Natural killer cell (primary cell): Measurements from ENCODE around the gene TBX6. TPM values are rescaled to one million over a fixed set of nuclear protein-coding genes. Genes with fewer than 3 reads are reported as not detected.

Experiments
- ATAC-seq, 3 donors: fragments of 150-1000 bp in 2 of 3; fragments of 200-7000 bp in 1 of 3; cut with Tn5 transposase; 1 replicate in 1 of 3; 2 replicates in 2 of 3; pipeline ENCODE4 v1.10.0; 2021; ENCODE audit warnings: mild to moderate bottlenecking in 2 of 3, moderate library complexity in 2 of 3
- DNase-seq, 2 donors: peaks; one replicate each; pipeline versions ENCODE4 v3.0.0 to v3.0.0-alpha.2; 2013 to 2021; ENCODE audit warnings: mixed read lengths in 1 of 2
- H3K27ac ChIP-seq: one replicate; pipeline ENCODE4 v1.5.1; 2013; ENCODE audit warnings: mild to moderate bottlenecking, low read length
- H3K27me3 ChIP-seq: one replicate; pipeline ENCODE4 v1.6.1; 2013; ENCODE audit warnings: low read length; ENCODE audit not compliant: control insufficient read depth, insufficient read depth
- H3K36me3 ChIP-seq: one replicate; pipeline ENCODE4 v1.6.1; 2013; ENCODE audit warnings: low read length; ENCODE audit not compliant: control insufficient read depth, insufficient read depth
- H3K4me1 ChIP-seq: one replicate; pipeline ENCODE4 v1.6.1; 2013; ENCODE audit warnings: low read length; ENCODE audit not compliant: control insufficient read depth, insufficient read depth
- H3K4me3 ChIP-seq: one replicate; pipeline ENCODE4 v1.5.1; 2013; ENCODE audit warnings: low read length
- H3K9me3 ChIP-seq: one replicate; pipeline ENCODE4 v1.6.1; 2013; ENCODE audit warnings: low read length; ENCODE audit not compliant: control insufficient read depth, insufficient read depth
- H3K27ac Mint-ChIP-seq, 2 donors: one replicate each; pipeline ENCODE4 v1.8.0; 2022; ENCODE audit warnings: mild to moderate bottlenecking in 2 of 2, mixed read lengths in 2 of 2, moderate library complexity in 1 of 2
- H3K27me3 Mint-ChIP-seq, 2 donors: one replicate each; pipeline ENCODE4 v1.8.0; 2022; ENCODE audit warnings: low read depth in 2 of 2, mixed read lengths in 2 of 2
- H3K36me3 Mint-ChIP-seq: one replicate; pipeline ENCODE4 v1.8.0; 2022; ENCODE audit warnings: mixed read lengths
- H3K4me1 Mint-ChIP-seq, 2 donors: one replicate each; pipeline ENCODE4 v1.8.0; 2022; ENCODE audit warnings: mixed read lengths in 2 of 2
- H3K4me3 Mint-ChIP-seq: one replicate; pipeline ENCODE4 v1.8.0; 2022; ENCODE audit warnings: mild to moderate bottlenecking, moderate library complexity, mixed read lengths
- H3K9me3 Mint-ChIP-seq, 2 donors: one replicate each; pipeline ENCODE4 v1.8.0; 2022; ENCODE audit warnings: mixed read lengths in 2 of 2
- CTCF ChIP-seq: fragments of 200-600 bp; IDR thresholded peaks from one replicate; pipeline ENCODE4 v1.8.0; 2022; ENCODE audit warnings: antibody characterized with exemption
- WGBS: methylation state at CpG from one replicate; pipeline ENCODE4 v1.1.7; 2013; ENCODE audit warnings: missing lambda C conversion rate; ENCODE audit not compliant: insufficient coverage; 5-methylcytosine and 5-hydroxymethylcytosine counted together
- intact Hi-C: fragments of 100-400 bp; cut with micrococcal nuclease; formaldehyde crosslinking; loops from one replicate; pipeline ENCODE4 v1.14.2; 2022
- total RNA-seq, 4 donors: library from RNA; stranded (reverse); fragments of 120-200 nt in 1 of 4; gene quantifications; one replicate each; pipeline versions ENCODE4 v1.2.3 to v1.2.4, GENCODE V29; 2013 to 2022

The TBX6 gene
- total RNA-seq, 3 donors from 2014 or later (not counting 1 experiment from before 2014, with no cell fraction given) = 0.91 to 1.1 (median 0.98) TPM

- H3K4me1 Mint-ChIP-seq = peaks cover 22 to 47% of the 10 kb centered on the region in 2 donors
- intact Hi-C loops = loop anchor here (1.0 kb wide), 1 partner anchor 10 kb away; the partner anchor contains the start of gene ALDOA
- peaks cover 37% of the 10 kb centered on the region for H3K4me1 ChIP-seq
- DNase-seq = peak; percentile 91 to 94
- peak within 1 kb of the TSS; percentile 89 for H3K4me3 ChIP-seq
- peak within 1 kb of the TSS; percentile 83 for H3K27ac ChIP-seq
- no peaks in the 10 kb centered on the region for H3K27me3 Mint-ChIP-seq
- ATAC-seq = peak; percentile 87 to 92 (median 89)
- no peaks in the 10 kb centered on the region for H3K9me3 Mint-ChIP-seq
- H3K27me3 ChIP-seq = no peaks in the 10 kb centered on the region
- TF ChIP-seq CTCF = no peak
- peak within 1 kb of the TSS; percentile 94 to 95 for H3K27ac Mint-ChIP-seq
- H3K36me3 Mint-ChIP-seq = no peaks in the 10 kb centered on the region
- H3K36me3 ChIP-seq = peaks cover 37% of the 10 kb centered on the region
- WGBS = under 1% methylated on average over 66 of the region's 67 CpGs
- peak within 1 kb of the TSS; percentile 98 for H3K4me3 Mint-ChIP-seq
- H3K9me3 ChIP-seq = no peaks in the 10 kb centered on the region
Measured at GRCh38 chr16:30075503-30076275, 16.0 kb downstream of the TBX6 start, which contains the start of gene PPP4C. Gene PPP4C (plus strand): TSS chr16:30075994. CDS start chr16:30076378, 384 bp downstream.

GRCh38 chr16:30070490-30070889 is 21.2 kb downstream of the TBX6 start:
- H3K27me3 Mint-ChIP-seq = no peaks in the 10 kb centered on the region
- H3K36me3 ChIP-seq = peaks cover 50% of the 10 kb centered on the region
- H3K9me3 ChIP-seq = no peaks in the 10 kb centered on the region
- intact Hi-C loops = no loop called here
- H3K4me1 Mint-ChIP-seq = peaks cover 25 to 50% of the 10 kb centered on the region in 2 donors
- H3K4me1 ChIP-seq = peaks cover 36% of the 10 kb centered on the region
- ATAC-seq (no peak), DNase-seq (no peak)
- no peak for TF ChIP-seq CTCF
- H3K4me3 ChIP-seq = no peak overlapping the region
- no peaks in the 10 kb centered on the region for H3K9me3 Mint-ChIP-seq
- H3K27me3 ChIP-seq = no peaks in the 10 kb centered on the region
- no peak overlapping the region for H3K27ac ChIP-seq
- H3K27ac Mint-ChIP-seq = peak overlapping the region in 1 of 2 donors; percentile 59
- no peaks in the 10 kb centered on the region for H3K36me3 Mint-ChIP-seq
- no peak overlapping the region for H3K4me3 Mint-ChIP-seq

GRCh38 chr16:30069611-30070462 is 21.9 kb downstream of the TBX6 start:
- Mint-ChIP-seq H3K4me1 (peaks cover 25 to 50% of the 10 kb centered on the region in 2 donors), H3K27ac (peak overlapping the region in 1 of 2 donors; percentile 59), H3K9me3 (no peaks in the 10 kb centered on the region), H3K27me3 (no peaks in the 10 kb centered on the region), H3K36me3 (no peaks in the 10 kb centered on the region), H3K4me3 (no peak overlapping the region)
- DNase-seq (no peak), ATAC-seq (no peak)
- H3K4me1 ChIP-seq = peaks cover 29% of the 10 kb centered on the region
- no peaks in the 10 kb centered on the region for H3K27me3 ChIP-seq
- H3K4me3 ChIP-seq = no peak overlapping the region
- no peak for TF ChIP-seq CTCF
- intact Hi-C loops = loop anchor here (10.0 kb wide), 1 partner anchor 335 kb away; the partner anchor contains the start of gene ZNF771
- H3K9me3 ChIP-seq = no peaks in the 10 kb centered on the region
- 96% methylated on average over 28 of the region's 31 CpGs for whole genome bisulfite sequencing
- peaks cover 50% of the 10 kb centered on the region for H3K36me3 ChIP-seq
- no peak overlapping the region for H3K27ac ChIP-seq
